Keratinocyte (primary cell): ENCODE results near the gene NXPH2. TPM values are rescaled to one million over a fixed set of nuclear protein-coding genes. Genes with fewer than 3 reads are reported as not detected.

Experiments used
- DNase-seq: peaks from one replicate; pipeline ENCODE4 v3.0.0-alpha.2; 2011; ENCODE audit warnings: low read depth, missing footprints, low spot score
- FAIRE-seq: peaks from 2 replicates; lab custom pipeline; 2011; peaks lifted over from hg19 to GRCh38; lab: Jason Lieb, UNC
- H2AFZ ChIP-seq: 2 replicates; pipeline ENCODE4 v1.6.0; 2012; ENCODE audit warnings: low read length, control low read depth, inconsistent platforms; ENCODE audit not compliant: control insufficient read depth
- H3K27ac ChIP-seq: 2 replicates; pipeline ENCODE4 v1.5.1; 2011; ENCODE audit warnings: low read length; ENCODE audit not compliant: control insufficient read depth, insufficient read depth
- H3K27me3 ChIP-seq: 3 replicates; pipeline ENCODE4 v1.6.0; 2011; ENCODE audit warnings: low read length; ENCODE audit not compliant: control insufficient read depth, insufficient read depth; ENCODE audit errors: extremely low read depth
- H3K36me3 ChIP-seq, 2 experiments: 2 replicates in 1 of 2; 3 replicates in 1 of 2; pipeline ENCODE4 v1.5.1; 2011; ENCODE audit warnings: low read length in 2 of 2, mild to moderate bottlenecking in 1 of 2; ENCODE audit not compliant: control insufficient read depth in 2 of 2, insufficient read depth in 2 of 2; ENCODE audit errors: extremely low read depth in 1 of 2
- H3K4me1 ChIP-seq: 3 replicates; pipeline ENCODE4 v1.5.1; 2011; ENCODE audit warnings: low read length; ENCODE audit not compliant: control insufficient read depth, insufficient read depth; ENCODE audit errors: extremely low read depth
- H3K4me2 ChIP-seq: 3 replicates; pipeline ENCODE4 v1.6.0; 2011; ENCODE audit warnings: low read depth, low read length; ENCODE audit not compliant: control insufficient read depth, insufficient read depth; ENCODE audit errors: extremely low read depth
- H3K4me3 ChIP-seq, 3 experiments: fragments of 200-600 bp in 1 of 3; sonication (generic) in 1 of 3; 2 replicates in 2 of 3; 3 replicates in 1 of 3; pipeline ENCODE4 v1.5.1; 2011 to 2016; ENCODE audit warnings: low read length in 3 of 3, mild to moderate bottlenecking in 3 of 3, control low read depth in 2 of 3, inconsistent platforms in 1 of 3, low read depth in 1 of 3, mixed read lengths in 1 of 3, mixed run types in 1 of 3, moderate library complexity in 1 of 3; ENCODE audit not compliant: control insufficient read depth in 2 of 3, insufficient read depth in 2 of 3; ENCODE audit errors: extremely low read depth in 1 of 3
- H3K79me2 ChIP-seq: 2 replicates; pipeline ENCODE4 v1.6.0; 2012; ENCODE audit warnings: low read length; ENCODE audit not compliant: control insufficient read depth, insufficient read depth
- H3K9ac ChIP-seq: 3 replicates; pipeline ENCODE4 v1.6.0; 2011; ENCODE audit warnings: low read length; ENCODE audit not compliant: control insufficient read depth, insufficient read depth; ENCODE audit errors: extremely low read depth
- H3K9me1 ChIP-seq: 3 replicates; pipeline ENCODE4 v1.6.0; 2011; ENCODE audit warnings: low read length; ENCODE audit not compliant: control insufficient read depth, insufficient read depth; ENCODE audit errors: extremely low read depth
- H3K9me3 ChIP-seq: 2 replicates; pipeline ENCODE4 v1.5.1; 2012; ENCODE audit warnings: low read depth, low read length; ENCODE audit not compliant: control insufficient read depth
- H4K20me1 ChIP-seq: 3 replicates; pipeline ENCODE4 v1.6.0; 2011; ENCODE audit warnings: low read length; ENCODE audit not compliant: control insufficient read depth, insufficient read depth; ENCODE audit errors: extremely low read depth
- CTCF ChIP-seq, 3 experiments: IDR thresholded peaks in 1 of 3; conservative IDR thresholded peaks in 1 of 3; optimal IDR thresholded peaks in 1 of 3; 2 replicates in 2 of 3; 3 replicates in 1 of 3; pipeline versions ENCODE3 to v1.5.1; 2011; ENCODE audit warnings: low read length in 3 of 3, mild to moderate bottlenecking in 3 of 3, moderate library complexity in 2 of 3, control low read depth in 1 of 3, inconsistent platforms in 1 of 3; ENCODE audit not compliant: insufficient read depth in 2 of 3; ENCODE audit errors: extremely low read depth in 1 of 3
- EZH2 ChIP-seq: IDR thresholded peaks from one replicate; pipeline ENCODE4 v1.6.1; 2012; ENCODE audit warnings: inconsistent platforms, mild to moderate bottlenecking, low read length, moderate library complexity
- dilution Hi-C: fragments of 300-500 bp; cut with MboI; formaldehyde crosslinking; loops from one replicate; pipeline ENCODE4 v1.7.0; 2020; ENCODE audit warnings: low sequenced_read_pairs; ENCODE audit not compliant: extremely low pct_ligation_motif_present
- polyA plus RNA-seq, 5 experiments: library from polyadenylated mRNA; depleted of rRNA in 3 of 5; stranded (reverse) in 3 of 5; stranded (forward) in 1 of 5; unstranded in 1 of 5; fragments of >200 nt; gene quantifications; 1 replicate in 1 of 5; 2 replicates in 3 of 5; 3 replicates in 1 of 5; pipeline versions ENCODE4 v1.2.1 to v1.2.3, GENCODE V29; 2011 to 2012; ENCODE audit warnings: missing spikeins in 2 of 5, low read depth in 1 of 5, low replicate concordance in 1 of 5

Gene NXPH2
- polyA plus RNA-seq, 1 donor (not counting 4 experiments of a cell fraction or from before 2014, with no cell fraction given), result not detected

- Histone ChIP-seq H3K36me3 (no peaks in the 10 kb centered on the region), H3K27ac (no peak overlapping the region), H2AFZ (no peak overlapping the region), H3K9ac (no peak overlapping the region), H3K27me3 (no peaks in the 10 kb centered on the region), H3K9me1 (no peaks in the 10 kb centered on the region), H3K4me1 (no peaks in the 10 kb centered on the region), H4K20me1 (no peaks in the 10 kb centered on the region), H3K79me2 (no peaks in the 10 kb centered on the region), H3K4me3 (no peak overlapping the region), H3K4me2 (no peak overlapping the region), H3K9me3 (no peaks in the 10 kb centered on the region)
- FAIRE-seq (no peak), DNase-seq (no peak)
- TF ChIP-seq EZH2, result no peak
- TF ChIP-seq CTCF (optimal IDR thresholded peaks at IDR 0.05 in 1 of 3, IDR thresholded peaks at IDR 0.05 in 1 of 3, conservative IDR thresholded peaks at IDR 0.05 in 1 of 3; ENCODE audit: extremely low read depth in 1 of 3, insufficient read depth in 2 of 3, low read length in 3 of 3), result no peak
- dilution Hi-C loops, result no loop called here
Measured at GRCh38 chr2:138703242-138703641, 76.9 kb downstream of the NXPH2 start.

GRCh38 chr2:138700716-138701115, 79.5 kb downstream of the NXPH2 start:
- no peak for TF ChIP-seq CTCF (optimal IDR thresholded peaks at IDR 0.05 in 1 of 3, IDR thresholded peaks at IDR 0.05 in 1 of 3, conservative IDR thresholded peaks at IDR 0.05 in 1 of 3; ENCODE audit: extremely low read depth in 1 of 3, insufficient read depth in 2 of 3, low read length in 3 of 3)
- H3K4me2 ChIP-seq, result no peak overlapping the region
- dilution Hi-C loops, result no loop called here
- no peak overlapping the region for H3K9ac ChIP-seq
- H3K4me1 ChIP-seq, result no peaks in the 10 kb centered on the region
- H3K9me1 ChIP-seq, result no peaks in the 10 kb centered on the region
- no peak overlapping the region for H3K27ac ChIP-seq
- H3K36me3 ChIP-seq, result no peaks in the 10 kb centered on the region
- FAIRE-seq, result no peak
- no peaks in the 10 kb centered on the region for H3K9me3 ChIP-seq
- DNase-seq, result no peak
- H4K20me1 ChIP-seq, result no peaks in the 10 kb centered on the region
- H3K4me3 ChIP-seq, result no peak overlapping the region
- H2AFZ ChIP-seq, result no peak overlapping the region
- H3K79me2 ChIP-seq, result no peaks in the 10 kb centered on the region
- no peaks in the 10 kb centered on the region for H3K27me3 ChIP-seq
